Fibroblast of skin of back (primary cell): ENCODE results near the gene ZYX. TPM values are rescaled to one million over a fixed set of nuclear protein-coding genes. Genes with fewer than 3 reads are reported as not detected.
A peak's percentile ranks its signal among the peaks of the same experiment; 100 is the strongest.

Source experiments
- DNase-seq: peaks from one replicate; pipeline ENCODE4 v3.0.0-alpha.2; 2013
- polyA plus RNA-seq, 2 experiments: library from polyadenylated mRNA; unstranded; fragments of 120-200 nt; gene quantifications; one replicate each; pipeline ENCODE4 v1.2.1, GENCODE V29; 2013; ENCODE audit not compliant: insufficient read length in 2 of 2

ZYX gene, protein sequence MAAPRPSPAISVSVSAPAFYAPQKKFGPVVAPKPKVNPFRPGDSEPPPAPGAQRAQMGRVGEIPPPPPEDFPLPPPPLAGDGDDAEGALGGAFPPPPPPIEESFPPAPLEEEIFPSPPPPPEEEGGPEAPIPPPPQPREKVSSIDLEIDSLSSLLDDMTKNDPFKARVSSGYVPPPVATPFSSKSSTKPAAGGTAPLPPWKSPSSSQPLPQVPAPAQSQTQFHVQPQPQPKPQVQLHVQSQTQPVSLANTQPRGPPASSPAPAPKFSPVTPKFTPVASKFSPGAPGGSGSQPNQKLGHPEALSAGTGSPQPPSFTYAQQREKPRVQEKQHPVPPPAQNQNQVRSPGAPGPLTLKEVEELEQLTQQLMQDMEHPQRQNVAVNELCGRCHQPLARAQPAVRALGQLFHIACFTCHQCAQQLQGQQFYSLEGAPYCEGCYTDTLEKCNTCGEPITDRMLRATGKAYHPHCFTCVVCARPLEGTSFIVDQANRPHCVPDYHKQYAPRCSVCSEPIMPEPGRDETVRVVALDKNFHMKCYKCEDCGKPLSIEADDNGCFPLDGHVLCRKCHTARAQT
- polyA plus RNA-seq (2013, experiment 1 of 2; ENCODE audit: insufficient read length): 889 TPM
- 797 TPM for polyA plus RNA-seq (2013, experiment 2 of 2; ENCODE audit: insufficient read length)

- peak; percentile 96 for DNase-seq
Observed at GRCh38 chr7:143380646-143381426, at the start of gene ZYX. Gene ZYX (plus strand): TSS chr7:143381345. CDS start chr7:143381572, 227 bp downstream.

DNA sequence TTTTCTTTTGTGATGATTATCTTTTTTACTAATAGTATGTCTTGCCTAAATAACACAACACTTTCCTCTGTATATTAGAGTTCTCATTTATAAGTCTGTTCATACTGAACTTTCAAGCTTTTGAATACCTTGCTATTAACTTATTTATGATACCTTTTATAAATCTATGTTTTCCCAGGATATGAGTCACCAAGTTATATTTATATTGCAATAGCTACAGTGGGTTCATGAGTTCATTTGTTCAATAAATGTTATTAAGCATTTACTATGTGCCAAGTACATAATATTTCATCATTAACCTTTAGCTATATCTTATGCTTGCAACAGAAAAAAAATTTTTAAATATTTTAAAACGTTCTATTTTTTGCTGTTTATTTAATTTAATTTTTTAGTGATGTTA lies 46.9 kb upstream of the ZYX start:
- DNase-seq: no peak

DNA sequence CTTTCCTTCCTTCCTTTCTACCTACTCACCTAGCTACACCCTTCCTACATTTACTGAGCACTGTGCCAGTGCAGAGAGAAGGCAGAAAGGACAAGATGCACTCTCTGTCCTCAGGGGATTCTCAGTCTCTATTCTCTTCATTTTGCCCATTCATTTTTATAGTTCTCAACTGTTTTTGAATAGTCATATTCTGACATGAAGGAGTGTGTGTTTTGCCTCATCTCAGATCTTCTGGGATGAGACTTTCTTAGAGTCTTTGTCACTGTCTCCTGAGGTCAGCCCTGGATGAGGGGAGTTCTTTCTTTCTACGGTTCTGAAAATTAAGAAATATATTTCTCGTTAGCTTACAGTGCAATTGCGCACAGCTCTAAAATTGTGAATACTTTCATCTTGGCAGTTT lies 43.9 kb upstream of the ZYX start:
- DNase-seq: no peak

DNA sequence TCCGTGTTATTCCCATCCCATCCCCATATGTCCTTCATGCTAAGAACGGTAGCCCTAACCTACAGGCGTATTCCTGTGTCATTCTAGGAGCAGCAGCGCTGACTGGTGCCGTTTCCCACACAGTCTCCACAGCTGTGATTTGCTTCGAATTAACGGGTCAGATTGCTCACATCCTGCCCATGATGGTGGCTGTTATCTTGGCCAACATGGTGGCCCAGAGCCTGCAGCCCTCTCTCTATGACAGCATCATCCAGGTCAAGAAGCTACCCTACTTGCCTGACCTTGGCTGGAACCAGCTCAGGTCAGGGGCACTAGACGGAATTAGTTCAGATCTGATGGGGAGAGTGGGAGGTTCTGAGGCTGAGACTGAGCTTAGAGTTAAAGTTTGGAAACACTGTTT lies 39.3 kb upstream of the ZYX start:
- DNase-seq: no peak

GRCh38 chr7:143343596-143343995 lies 37.5 kb upstream of the ZYX start:
- DNase-seq: no peak

- DNase-seq: peak; percentile 19
Observed at GRCh38 chr7:143345428-143345900, 35.7 kb upstream of the ZYX start.

DNA sequence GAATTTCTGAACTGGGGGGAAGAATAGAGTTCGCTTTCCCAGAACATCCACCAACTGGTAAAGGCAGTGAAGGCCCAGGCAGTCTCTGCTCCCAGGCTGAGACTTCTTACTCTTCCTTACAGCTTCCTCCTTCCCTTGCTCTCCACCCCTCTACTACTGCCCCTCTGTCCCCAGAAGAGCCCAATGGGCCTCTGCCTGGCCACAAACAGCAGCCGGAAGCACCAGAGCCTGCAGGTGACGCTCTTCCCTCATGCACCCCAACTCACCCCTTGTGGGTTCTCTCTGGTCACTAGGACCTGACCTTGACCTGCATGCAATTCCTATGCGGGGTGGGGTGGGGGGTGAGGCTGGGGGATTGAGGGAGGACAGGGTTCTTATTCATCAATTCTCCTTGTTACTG lies 35.1 kb upstream of the ZYX start:
- no peak for DNase-seq

- no peak for DNase-seq
Observed at GRCh38 chr7:143347950-143348349, 33.2 kb upstream of the ZYX start.

DNA sequence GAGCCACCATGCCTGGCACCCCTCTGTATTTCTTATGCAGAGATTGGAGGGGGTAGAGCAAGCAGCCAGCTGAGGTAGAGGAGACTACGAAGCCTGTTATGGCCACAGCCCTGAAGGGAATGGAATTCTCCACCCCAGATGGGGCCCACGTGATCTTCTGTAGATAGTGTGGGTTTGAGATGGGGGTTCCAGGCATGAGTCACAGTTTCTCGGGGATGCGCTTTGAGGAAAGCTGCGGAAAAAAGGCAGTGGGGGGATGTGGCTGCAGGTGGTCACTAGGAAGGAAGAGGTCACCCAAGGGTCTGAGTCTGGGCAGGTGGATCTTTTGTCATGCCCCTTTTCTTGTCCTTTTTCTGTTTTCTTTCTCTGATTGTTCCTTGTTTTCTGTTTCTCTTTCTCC lies 30.1 kb upstream of the ZYX start:
- DNase-seq: no peak

GRCh38 chr7:143351574-143351973 lies 29.6 kb upstream of the ZYX start:
- no peak for DNase-seq

- no peak for DNase-seq
Observed at GRCh38 chr7:143352531-143353002, 28.6 kb upstream of the ZYX start.

GRCh38 chr7:143354376-143354775 lies 26.8 kb upstream of the ZYX start:
- no peak for DNase-seq

DNA sequence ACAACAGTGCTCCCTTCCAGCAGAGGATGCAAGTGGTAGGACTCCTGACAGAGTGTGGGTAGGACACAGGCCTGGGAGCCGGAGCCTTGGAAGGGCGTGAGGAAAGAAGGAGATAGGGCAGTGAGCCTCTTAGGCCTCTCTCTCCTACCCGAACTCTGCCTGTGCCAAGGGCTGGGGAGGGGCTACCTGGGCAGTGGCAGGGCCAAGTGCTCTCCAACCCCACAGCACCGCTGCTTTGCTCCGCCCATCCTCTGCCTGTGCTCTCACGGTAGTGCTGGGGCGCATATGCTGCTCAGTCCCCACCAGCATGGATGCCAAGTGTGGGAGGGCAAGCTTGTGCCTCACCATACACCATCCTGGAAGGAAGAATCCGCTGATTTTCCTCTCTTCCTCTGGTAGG lies 26.2 kb upstream of the ZYX start:
- no peak for DNase-seq

DNA sequence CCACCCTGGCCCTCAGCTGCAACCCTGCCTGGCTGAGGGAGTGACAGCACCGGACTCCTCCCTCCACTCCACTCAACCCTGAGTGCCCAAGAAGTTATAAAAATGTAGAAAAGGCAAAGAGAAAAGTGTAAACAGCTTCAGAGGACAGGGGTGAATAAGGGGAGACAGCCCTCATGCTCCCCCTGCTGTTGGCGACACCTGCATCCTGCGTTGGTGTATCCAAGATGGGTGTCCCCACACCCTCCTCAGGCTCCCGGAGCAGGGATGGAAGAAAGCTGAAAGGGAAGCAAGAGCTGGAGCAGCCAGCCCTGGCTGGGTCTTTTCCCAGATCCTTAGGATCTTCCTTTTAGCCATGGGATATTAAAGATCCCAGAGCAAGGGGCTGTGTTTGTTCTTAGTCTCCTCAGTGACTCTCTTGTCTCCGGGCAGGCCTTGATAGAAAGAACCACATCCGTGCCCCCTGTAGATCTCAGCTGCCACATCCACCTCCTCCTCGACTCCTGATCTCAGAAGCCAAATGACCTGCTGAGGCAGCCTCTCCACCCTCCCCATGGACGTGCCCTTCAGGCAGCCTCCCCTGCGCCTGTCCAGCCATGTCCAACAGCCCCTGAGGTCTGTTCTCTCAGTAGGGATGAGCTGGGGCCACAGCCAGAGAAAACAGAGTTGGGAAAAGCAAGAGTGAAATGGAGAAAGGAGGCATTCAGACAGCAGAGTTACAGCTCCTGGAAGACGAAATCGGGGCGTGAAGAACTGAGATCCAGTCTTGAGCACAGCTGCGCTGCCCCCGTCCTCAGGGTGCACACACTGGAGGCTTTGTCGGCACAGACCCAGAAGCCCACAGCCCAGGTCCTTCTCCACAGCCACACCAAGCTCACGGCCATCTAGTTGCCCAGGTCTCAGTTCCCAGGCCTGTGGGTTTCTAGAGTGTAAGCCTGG lies 25.4 kb upstream of the ZYX start:
- no peak for DNase-seq

- DNase-seq: no peak
Observed at GRCh38 chr7:143356414-143357050, 24.6 kb upstream of the ZYX start.

- DNase-seq: no peak
Observed at GRCh38 chr7:143358626-143359025, 22.5 kb upstream of the ZYX start.

- DNase-seq: no peak
Observed at GRCh38 chr7:143359771-143360353, 21.3 kb upstream of the ZYX start.

DNA sequence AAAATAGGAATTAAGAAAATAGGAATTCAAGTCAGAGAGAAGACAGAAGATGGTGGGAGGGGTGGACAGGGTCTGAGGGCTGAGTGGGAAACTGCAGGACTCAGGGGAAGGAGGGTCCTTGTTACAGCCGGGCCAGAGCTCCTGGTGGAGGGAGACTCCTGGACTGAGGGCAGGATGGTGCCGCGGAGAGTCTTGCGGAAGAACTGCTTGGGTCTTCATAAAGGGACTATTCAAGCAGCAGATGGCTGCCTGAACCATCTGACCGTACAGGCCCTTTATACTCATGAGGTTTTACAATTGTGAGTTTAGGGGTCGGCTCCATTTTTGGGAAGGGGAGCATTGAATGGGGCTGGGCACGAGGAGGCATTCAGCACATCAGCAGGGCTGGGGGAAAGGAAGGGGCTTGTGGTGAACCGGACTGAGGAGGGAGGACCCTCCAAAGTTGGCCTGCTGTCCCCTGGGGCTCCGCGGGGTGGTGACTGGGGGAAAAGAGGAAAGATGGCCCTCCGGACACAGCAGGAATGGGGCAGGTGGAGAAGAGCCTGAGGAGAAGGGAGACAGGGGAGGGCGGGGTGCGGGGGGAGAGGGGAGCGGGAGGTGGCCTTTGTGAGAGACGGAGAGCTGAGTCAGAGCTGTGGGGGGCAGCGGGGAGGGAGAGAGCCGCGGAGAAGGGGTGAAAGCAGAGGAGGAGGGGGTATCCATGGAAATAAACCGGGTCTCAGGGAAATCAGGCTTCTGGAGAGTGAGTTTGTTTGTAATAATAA lies 20.2 kb upstream of the ZYX start:
- DNase-seq: no peak

- DNase-seq: no peak
Observed at GRCh38 chr7:143361552-143362130, 19.5 kb upstream of the ZYX start.
